ENCODE data around the gene CYP4F3.
A peak's percentile ranks its signal among the peaks of the same experiment; 100 is the strongest.
"Not testable (repeated sequence)": the region's sequence is repeated elsewhere in the genome, so short reads cannot be mapped to it uniquely, and the experiment has no call there.

The CYP4F3 gene, protein sequence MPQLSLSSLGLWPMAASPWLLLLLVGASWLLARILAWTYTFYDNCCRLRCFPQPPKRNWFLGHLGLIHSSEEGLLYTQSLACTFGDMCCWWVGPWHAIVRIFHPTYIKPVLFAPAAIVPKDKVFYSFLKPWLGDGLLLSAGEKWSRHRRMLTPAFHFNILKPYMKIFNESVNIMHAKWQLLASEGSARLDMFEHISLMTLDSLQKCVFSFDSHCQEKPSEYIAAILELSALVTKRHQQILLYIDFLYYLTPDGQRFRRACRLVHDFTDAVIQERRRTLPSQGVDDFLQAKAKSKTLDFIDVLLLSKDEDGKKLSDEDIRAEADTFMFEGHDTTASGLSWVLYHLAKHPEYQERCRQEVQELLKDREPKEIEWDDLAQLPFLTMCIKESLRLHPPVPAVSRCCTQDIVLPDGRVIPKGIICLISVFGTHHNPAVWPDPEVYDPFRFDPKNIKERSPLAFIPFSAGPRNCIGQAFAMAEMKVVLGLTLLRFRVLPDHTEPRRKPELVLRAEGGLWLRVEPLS

DNA sequence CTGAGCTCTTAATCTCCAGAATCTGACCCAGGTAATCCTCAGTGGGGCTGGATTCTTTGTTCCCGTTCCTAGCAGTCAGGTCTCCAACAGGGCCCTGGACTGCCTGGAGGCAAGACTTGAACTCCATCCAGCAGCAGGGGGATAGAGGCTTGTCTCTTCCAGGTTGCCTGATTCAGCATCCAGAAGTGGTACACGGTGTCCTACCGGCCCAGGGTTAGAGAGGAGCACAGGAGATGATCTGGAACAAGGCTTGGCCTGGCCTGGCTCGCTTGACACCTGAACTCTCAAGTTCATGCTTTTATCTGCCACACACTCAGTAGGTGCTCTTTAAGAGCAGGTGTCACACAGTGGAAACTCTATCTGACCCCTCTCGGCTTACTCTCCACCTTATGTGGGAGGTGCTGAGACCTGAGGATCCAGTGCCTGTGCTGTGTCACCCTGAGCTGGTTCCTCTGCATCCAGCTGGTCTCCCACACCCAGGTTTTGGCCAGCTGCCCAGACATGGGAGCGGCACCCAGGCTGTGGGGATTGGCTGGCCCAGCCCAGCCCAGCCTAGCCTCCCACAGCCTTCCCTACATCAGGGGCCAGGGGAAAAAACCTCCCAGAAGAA lies at the start of gene CYP4F3:
Gene CYP4F3 (plus strand): TSS at position 604 of the 610 bp plus-strand sequence. CDS start 519 bp downstream, outside the sequence.
- DNase-seq: no peak

DNA sequence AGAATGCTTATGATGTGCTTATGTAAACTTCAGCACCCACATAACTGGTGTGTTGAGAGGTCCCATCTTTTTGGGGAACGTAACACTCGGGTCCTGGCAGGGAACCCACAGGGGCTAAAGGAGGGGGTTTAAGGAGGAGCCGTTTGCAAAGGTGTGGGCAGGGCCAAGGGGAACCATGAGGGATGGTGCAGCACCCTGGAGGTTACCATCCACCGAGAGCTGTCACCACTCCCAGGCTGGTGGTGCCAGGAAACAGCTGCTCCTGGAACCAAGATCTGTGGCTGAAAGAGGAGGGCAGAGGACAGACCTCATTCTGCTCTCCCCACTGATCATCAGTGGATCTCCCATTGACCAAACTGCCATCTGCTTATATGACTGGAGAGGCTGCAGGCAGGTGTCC lies 48.9 kb upstream of the CYP4F3 start:
- no peak for DNase-seq

DNA sequence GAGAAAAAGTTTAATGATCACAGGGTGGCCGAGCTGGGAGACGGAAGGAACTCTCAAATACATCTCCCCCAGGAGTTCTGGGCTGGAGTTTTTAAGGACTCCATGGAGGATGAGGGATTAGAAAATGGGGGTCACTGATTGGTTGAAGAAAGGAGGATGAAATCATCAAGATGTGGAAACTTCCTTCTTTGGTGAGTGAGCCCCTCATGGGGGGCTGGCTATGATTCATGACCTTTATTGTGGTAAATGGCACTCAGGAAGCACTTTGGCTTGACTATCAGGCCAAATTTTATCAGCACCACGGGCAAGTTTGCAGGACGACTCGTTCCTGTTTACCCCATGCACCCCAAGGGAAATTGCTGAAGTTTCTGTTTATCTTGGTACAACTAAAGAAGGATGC lies 48.2 kb upstream of the CYP4F3 start:
- DNase-seq: not testable (repeated sequence)

DNA sequence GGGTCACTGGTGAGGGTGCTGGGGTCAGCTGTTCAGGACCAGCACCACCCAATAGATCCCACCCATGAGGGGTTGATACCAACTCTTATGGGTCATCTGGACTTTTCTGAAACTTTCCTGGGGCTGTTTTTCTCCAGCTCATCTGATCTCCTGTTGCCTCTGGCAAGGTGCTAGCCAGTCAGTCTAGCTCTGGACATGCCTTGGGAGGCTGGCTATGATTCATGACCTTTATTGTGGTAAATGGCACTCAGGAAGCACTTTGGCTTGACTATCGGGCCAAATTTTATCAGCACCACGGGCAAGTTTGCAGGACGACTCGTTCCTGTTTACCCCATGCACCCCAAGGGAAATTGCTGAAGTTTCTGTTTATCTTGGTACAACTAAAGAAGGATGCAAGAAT lies 46.9 kb upstream of the CYP4F3 start:
- DNase-seq: not testable (repeated sequence)

DNA sequence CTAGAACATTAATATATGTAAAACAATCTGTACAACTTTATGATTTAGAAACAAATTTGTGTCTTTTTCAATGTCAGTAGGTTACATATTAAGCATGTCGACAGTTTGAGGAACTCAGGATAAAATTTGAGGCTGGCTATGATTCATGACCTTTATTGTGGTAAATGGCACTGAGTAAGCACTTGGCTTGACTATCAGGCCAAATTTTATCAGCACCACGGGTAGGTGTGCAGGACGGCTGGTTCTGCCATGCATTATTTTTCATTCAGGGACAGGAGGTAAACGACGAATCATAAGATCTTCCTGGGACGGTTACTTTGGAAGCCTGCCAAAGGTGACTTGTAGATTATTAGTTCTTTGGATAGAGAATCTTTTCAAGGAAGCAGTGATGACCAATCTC lies 45.6 kb upstream of the CYP4F3 start:
- no peak for DNase-seq

DNA sequence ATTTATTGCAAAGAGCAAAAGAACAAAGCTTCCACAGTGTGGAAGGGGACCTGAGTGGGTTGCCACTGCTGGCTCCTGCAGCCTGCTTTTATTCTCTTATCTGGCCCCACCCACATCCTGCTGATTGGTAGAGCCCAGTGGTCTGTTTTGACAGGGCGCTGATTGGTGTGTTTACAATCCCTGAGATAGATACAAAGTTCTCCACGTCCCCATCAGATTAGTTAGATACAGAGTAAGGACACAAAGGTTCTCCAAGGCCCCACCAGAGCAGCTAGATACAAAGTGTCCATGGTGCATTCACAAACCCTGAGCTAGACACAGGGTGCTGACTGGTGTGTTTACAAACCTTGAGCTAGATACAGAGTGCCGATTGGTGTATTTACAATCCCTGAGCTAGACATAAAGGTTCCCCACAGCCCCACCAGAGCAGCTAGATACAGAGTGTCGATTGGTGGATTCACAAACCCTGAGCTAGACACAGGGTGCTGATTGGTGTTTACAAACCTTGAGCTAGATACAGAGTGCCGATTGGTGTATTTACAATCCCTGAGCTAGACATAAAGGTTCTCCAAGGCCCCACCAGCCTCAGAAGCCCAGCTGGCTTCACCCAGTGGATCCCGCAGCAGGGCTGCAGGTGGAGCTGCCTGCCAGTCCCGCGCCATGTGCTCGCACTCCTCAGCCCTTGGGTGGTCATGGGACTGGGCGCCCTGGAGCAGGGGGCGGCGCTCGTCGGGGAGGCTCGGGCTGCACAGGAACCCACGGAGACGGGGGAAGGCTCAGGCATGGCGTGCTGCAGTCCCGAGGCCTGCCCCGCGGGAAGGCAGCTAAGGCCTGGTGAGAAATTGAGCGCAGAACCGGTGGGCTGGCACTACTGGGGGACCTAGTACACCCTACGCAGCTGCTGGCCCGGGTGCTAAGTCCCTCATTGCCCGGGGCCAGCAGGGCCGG lies 32.4 kb upstream of the CYP4F3 start:
- not testable (repeated sequence) for DNase-seq

DNA sequence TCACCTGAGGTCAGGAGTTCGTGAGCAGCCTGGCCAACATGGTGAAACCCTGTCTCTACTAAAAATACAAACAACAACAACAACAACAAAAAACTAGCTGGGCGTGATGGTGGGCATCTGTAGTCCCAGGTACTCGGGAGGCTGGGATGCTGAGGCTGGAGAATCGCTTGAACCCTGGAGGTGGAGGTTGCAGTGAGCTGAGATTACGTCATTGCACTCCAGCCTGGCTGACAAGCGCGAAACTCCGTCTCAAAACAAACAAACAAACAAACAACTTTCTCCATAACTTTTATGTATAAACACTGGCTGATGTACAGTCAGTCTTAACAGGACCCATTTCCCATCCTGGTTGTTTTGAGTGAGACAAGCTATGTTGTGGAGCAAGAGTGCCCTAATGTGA lies 31.4 kb upstream of the CYP4F3 start:
- DNase-seq: no peak

DNA sequence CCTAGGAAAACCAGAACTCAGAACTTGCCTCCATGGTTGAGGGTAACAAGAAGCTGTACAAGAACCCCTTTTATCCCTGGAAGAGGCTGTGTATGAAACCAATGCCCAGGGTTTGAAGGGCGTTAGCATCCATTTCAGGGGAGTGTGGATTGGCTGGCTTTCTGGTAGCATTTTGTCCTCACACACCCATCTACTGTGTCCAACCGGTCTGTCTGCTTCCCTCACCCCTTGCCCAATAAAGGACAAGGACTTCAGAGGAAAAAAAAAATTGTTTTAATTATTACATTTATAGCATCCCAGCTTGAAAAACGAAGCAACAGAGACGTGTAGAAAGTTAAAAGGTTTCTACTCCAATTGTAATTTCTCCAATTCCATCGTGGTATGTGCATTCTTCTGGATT lies 28.4 kb upstream of the CYP4F3 start:
- DNase-seq: no peak

DNA sequence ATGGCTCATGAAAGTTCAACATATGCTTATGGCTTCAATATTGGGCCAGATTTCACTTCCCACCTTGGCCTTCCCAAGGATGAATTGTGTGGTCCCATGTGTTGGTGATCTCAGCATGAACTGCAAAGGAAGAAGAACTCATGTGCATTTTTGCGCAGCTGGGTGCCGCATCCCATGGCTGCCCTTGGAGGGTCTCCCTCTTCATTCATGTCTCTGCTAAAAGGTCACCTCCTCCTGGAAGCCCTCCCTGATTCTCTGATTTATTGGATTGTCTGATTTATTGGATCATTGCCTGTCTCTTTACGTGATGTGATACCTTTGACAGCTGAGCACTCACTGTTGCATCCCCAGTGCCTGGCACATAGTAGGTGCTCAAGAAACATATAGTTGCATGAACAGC lies 27.4 kb upstream of the CYP4F3 start:
- no peak for DNase-seq

DNA sequence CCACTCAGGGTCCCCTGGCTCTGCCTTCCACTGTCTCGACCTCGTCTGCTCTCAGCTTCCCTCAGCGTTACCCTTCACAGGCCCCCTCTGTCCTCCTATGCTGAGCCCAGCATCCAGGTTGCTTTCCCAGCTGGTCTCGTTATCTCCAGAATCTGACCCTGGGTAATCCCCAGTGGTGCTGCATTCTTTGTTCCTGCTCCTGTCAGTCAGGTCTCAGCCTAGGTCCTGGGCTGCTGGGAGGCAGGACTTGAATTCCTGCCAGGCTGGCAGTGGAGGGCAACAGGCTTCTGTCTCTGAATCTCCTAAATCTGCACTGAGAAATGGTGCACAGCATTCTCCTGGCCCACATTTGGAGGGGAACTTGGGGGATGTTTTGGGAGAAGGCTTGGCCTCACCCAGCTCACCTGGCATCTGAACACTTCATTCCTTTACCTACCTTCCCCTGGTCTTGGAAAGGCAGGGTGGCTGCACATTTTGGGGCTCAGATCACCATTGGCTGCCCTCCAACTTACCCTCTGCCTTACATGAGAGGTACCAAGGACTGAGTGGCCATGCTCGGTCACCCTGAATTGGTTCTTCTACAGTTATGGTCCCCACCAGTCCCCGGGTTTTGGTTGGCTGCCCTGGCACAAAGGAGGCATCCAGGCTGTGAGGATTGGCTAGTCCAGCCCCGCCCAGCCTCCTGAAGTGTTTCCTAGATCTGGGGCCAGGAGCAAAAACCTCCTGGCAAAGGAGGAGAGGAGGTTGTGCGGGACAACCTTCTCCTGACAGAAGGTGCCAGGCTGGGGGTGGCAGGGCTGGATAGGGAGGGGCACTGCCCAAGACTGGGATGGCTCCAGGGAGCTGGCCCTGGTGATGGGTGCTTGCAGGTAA lies 26.0 kb upstream of the CYP4F3 start, which contains the start of gene CYP4F8:
Gene CYP4F8 (plus strand): TSS at position 712 of the 873 bp plus-strand sequence. CDS start 399 bp downstream, outside the sequence.
- no peak for DNase-seq

DNA sequence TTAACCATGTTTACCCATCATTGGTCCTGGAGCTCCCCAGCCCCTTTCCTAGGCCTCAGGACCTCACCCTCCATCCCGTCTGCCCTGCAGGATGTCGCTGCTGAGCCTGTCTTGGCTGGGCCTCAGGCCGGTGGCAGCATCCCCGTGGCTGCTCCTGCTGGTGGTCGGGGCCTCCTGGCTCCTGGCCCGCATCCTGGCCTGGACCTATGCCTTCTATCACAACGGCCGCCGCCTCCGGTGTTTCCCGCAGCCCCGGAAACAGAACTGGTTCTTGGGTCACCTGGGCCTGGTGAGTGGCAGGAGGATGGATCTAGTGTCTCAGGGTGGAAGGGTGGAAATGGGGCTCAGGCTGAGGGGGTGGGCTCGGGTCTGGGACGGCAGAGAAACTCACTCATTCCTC lies 25.2 kb upstream of the CYP4F3 start:
- no peak for DNase-seq

DNA sequence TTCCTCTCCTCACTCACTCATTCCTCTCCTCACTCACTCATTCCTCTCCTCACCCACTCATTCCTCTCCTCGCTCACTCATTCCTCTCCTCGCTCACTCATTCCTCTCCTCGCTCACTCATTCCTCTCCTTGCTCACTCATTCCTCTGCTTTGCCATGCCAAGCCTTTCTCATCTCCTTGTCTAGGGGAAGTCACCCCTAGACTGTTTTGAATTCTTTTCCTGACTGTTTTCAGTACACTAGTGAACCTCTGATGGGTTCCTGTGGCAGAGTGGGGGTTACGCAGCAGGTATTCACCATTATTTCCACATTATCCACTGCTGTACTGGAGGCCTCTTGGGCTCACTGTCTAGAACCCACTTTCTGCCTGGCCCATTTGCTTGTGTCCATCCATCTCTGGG lies 24.5 kb upstream of the CYP4F3 start:
- DNase-seq: no peak

DNA sequence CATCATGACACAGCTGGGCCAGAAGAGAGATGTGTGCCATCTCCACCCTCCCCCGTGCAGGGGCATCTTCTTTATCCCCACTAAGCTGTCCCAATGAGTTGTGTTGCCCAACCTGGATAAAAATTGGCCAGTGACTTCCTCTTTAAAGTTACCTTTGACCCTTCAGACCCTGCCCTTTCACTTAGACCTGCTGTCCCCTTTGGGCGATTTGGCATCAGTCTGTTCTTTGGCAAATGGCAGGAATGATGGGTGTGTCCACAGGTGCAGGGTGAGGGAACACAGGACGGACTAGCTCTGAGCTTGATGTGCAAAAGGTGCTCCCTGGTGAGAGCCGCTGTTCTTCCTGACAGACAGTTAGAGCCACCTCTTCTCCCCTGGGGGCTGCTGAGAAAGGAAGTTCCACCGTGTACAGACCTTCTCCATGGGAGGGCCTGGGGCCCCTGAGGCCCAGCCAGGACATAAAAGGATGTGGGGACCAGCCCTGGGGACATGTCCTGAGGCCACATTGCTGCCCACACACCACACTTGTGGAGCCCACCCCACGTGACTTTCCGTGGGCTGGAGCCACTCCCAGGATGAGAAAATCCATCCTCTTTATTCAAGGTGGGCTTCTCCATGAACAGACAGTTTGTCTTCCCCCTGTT lies 23.9 kb upstream of the CYP4F3 start:
- DNase-seq: no peak

DNA sequence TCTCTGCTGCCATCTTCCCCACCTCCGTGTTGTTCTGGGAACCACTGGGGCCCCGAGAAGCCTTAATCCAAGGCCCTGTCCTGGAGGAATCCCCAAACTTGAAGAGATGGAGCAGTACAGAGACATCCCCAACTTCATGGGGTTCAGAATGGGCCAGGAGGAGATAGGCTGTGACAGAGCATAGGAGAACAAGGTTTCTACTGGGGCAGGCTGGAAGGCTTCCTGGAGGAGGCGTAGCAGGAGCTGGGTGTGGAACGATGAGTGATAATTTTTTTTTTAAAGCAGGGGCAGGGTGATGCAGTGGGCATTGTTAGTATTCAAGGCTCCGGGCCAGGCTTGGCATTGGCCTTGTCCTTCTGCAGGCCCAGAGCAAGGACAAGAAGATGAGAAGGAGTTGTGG lies 22.4 kb upstream of the CYP4F3 start:
- no peak for DNase-seq

DNA sequence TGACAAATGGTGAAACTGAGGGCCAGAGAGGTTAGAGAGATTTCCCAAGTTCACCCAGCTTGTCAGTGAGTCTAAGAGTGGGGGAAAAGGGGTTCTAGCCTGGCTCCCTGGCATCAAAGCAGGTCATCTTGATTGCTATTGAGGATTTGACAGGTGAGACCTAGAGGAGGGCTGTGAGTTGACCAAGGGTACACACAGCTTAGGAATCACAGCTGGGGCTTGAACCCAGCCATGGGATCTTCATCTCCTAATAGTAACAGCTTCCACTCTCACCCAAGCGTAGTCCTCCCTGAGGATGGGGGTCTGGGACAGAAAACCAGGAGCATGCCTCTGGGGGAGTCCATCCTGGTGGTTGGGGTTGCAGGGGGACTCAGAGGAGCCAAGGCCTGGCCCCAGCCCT lies 18.9 kb upstream of the CYP4F3 start:
- no peak for DNase-seq

DNA sequence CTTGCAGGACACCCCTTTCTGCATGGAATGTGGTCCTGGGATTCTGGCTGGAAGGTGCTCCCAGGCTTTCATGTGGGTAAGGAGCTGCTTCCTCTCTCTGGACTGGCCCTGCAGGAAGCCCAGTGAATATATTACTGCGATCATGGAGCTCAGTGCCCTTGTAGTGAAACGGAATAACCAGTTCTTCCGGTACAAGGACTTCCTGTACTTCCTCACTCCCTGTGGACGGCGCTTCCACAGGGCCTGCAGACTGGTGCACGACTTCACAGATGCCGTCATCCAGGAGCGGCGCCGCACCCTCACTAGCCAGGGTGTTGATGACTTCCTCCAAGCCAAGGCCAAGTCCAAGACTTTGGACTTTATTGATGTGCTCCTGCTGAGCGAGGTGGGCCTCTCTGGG lies 17.7 kb upstream of the CYP4F3 start:
- DNase-seq: no peak

DNA sequence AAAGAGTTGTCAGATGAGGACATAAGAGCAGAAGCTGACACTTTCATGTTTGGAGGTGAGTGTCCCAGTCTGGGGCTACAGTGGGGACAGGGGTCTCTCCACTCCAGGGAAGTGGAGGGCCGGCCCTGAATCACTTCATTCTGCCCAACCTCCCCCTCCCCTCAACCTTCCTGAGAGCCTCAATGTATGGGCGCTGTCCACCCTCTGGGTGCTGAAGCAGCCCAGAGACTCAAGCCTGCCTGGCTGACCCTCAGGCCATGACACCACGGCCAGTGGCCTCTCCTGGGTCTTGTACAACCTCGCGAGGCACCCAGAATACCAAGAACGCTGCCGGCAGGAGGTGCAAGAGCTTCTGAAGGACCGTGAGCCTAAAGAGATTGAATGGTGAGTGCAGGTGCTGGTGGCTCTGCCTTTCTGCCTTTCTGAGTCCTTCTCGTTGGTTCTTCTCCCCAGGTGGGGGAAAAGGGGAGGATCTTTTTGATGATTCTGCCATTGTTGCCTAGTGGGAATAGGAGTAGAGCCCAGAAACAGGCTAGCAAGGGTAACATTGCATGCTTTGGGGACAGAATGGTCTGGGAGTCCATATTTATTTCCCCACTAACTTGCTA lies 16.9 kb upstream of the CYP4F3 start:
- DNase-seq: no peak

DNA sequence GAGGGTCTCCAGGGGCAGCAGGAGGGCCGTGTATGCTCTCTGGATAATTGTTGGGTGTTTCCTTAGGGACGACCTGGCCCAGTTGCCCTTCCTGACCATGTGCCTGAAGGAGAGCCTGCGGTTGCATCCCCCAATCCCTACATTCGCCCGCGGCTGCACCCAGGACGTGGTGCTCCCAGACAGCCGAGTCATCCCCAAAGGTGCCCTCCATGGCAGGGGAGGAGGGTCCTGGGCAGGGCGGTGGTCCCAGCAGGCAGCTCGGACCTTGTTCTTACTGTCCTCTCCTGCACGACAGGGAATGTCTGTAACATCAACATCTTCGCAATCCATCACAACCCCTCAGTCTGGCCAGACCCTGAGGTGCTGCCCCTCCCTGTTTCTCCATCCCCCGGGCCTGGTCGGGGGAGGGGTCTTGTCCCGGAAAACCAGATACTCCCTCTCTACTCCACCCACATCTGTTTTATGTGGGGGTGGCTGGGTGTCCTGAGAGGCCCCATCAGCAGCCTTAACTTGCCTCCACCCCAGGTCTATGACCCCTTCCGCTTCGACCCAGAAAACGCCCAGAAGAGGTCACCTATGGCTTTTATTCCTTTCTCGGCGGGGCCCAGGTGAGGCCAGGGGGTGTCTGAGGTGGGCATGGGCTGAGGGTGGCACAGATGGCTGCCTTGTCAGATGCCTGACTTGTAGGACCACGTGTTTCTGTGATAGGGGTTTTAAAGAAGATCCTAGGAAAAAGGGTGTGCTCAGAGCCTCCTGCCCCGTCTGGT lies 12.3 kb upstream of the CYP4F3 start:
- DNase-seq: no peak

DNA sequence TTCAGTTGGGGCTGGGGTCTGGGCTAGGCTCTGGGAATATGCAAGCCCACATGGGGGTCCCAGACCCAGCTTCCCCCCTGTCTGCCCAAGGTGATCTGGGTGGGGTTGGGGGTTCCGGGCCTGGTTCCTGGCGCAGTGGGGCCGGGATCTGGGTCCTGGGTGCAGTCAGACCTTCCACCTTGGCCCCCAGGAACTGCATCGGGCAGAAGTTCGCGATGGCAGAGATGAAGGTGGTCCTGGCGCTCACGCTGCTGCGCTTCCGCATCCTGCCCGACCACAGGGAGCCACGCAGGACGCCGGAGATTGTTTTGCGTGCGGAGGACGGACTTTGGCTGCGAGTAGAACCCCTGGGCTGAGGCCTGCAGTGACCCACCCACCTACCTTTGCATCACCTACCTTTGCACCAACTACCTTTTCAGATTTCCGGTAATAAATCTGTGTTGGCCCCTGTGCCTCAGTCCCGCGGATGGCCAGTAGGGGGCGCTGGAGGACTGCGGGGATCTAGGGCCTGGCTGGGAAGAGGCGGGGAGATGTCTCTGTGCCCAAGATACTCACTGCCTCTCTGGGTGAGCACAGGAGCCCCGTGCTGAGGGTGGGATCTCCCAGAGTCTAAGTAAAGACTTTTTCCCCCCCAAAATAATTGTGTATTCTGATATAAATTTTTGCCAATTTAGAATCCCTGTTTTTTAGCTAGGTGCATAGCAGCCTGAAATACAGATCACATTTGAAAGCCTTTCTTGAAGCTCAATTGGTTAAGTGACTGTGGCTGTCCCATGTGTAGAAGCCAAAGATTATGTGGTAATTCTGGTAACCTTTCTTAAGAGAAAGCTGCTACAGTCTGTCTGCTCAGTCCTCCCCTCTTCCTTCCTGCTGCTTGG lies 11.5 kb upstream of the CYP4F3 start:
- DNase-seq: peak; percentile 87

Data from activated naive CD4-positive, alpha-beta T cell treated with Interleukin-2 at 50 U/mL for 16 hours (primary cell).